KMS-11 (cell line): ENCODE data around the gene CCKAR.

ENCODE experiments used
- H2AFZ ChIP-seq: fragments of 200-600 bp; sonication (generic); 2 replicates; pipeline ENCODE4 v1.6.1; 2016; ENCODE audit warnings: antibody characterized with exemption, mixed run types, low read depth
- H3K27ac ChIP-seq: fragments of 200-600 bp; sonication (generic); 2 replicates; pipeline ENCODE4 v1.6.1; 2016; ENCODE audit warnings: mild to moderate bottlenecking, mixed run types
- H3K27me3 ChIP-seq: fragments of 200-600 bp; sonication (generic); 2 replicates; pipeline ENCODE4 v1.6.1; 2017; ENCODE audit warnings: mild to moderate bottlenecking, low read depth, mixed run types, moderate library complexity; ENCODE audit not compliant: insufficient read depth
- H3K36me3 ChIP-seq: fragments of 200-600 bp; sonication (generic); 2 replicates; pipeline ENCODE4 v1.6.1; 2017; ENCODE audit warnings: mild to moderate bottlenecking, mixed run types; ENCODE audit not compliant: insufficient read depth
- H3K4me1 ChIP-seq: fragments of 200-600 bp; sonication (generic); 2 replicates; pipeline ENCODE4 v1.6.1; 2016; ENCODE audit warnings: mild to moderate bottlenecking, low read depth, mixed run types; ENCODE audit not compliant: poor library complexity, severe bottlenecking
- H3K4me2 ChIP-seq: fragments of 200-600 bp; sonication (generic); 2 replicates; pipeline ENCODE4 v1.7.0; 2016; ENCODE audit warnings: mild to moderate bottlenecking, mixed run types
- H3K4me3 ChIP-seq: fragments of 200-600 bp; sonication (generic); IDR thresholded peaks from 2 replicates; pipeline ENCODE4 v1.6.1; 2017; ENCODE audit warnings: low read depth, low read length, mixed read lengths; ENCODE audit not compliant: insufficient read depth
- H3K79me2 ChIP-seq: fragments of 200-600 bp; sonication (generic); 2 replicates; pipeline ENCODE4 v1.6.1; 2016; ENCODE audit warnings: low read depth, mixed run types; ENCODE audit not compliant: insufficient read depth
- H3K9ac ChIP-seq: fragments of 200-600 bp; sonication (generic); 2 replicates; pipeline ENCODE4 v1.6.1; 2016; ENCODE audit warnings: mild to moderate bottlenecking, mixed run types
- H4K20me1 ChIP-seq: fragments of 200-600 bp; sonication (generic); 2 replicates; pipeline ENCODE4 v1.6.1; 2016; ENCODE audit warnings: mild to moderate bottlenecking, mixed run types; ENCODE audit not compliant: insufficient read depth
- CTCF ChIP-seq: fragments of 200-600 bp; sonication (generic); conservative IDR thresholded peaks from 2 replicates; pipeline ENCODE4 v1.6.1; 2017; ENCODE audit warnings: low read depth, mild to moderate bottlenecking, antibody characterized with exemption, low read length, moderate library complexity, mixed read lengths

Gene CCKAR

GRCh38 chr4:26478330-26478729, 12.0 kb downstream of the CCKAR start:
- no peak for TF ChIP-seq CTCF
- no peaks in the 10 kb centered on the region for H3K36me3 ChIP-seq
- no peak overlapping the region for H2AFZ ChIP-seq
- no peaks in the 10 kb centered on the region for H3K4me1 ChIP-seq
- H3K27me3 ChIP-seq: no peaks in the 10 kb centered on the region
- H3K79me2 ChIP-seq: no peaks in the 10 kb centered on the region
- H3K4me3 ChIP-seq: no peak overlapping the region
- no peak overlapping the region for H3K4me2 ChIP-seq
- no peak overlapping the region for H3K9ac ChIP-seq
- H4K20me1 ChIP-seq: no peaks in the 10 kb centered on the region
- no peak overlapping the region for H3K27ac ChIP-seq

- Histone ChIP-seq H3K27me3 (no peaks in the 10 kb centered on the region), H3K4me2 (no peak overlapping the region), H3K4me1 (no peaks in the 10 kb centered on the region), H3K27ac (no peak overlapping the region), H4K20me1 (no peaks in the 10 kb centered on the region), H2AFZ (no peak overlapping the region), H3K36me3 (no peaks in the 10 kb centered on the region), H3K4me3 (no peak overlapping the region), H3K9ac (no peak overlapping the region), H3K79me2 (no peaks in the 10 kb centered on the region)
- TF ChIP-seq CTCF: no peak
Measured at GRCh38 chr4:26476545-26476944, 13.7 kb downstream of the CCKAR start.

GRCh38 chr4:26475716-26476115, 14.6 kb downstream of the CCKAR start:
- H4K20me1 ChIP-seq: no peaks in the 10 kb centered on the region
- no peak overlapping the region for H2AFZ ChIP-seq
- H3K4me3 ChIP-seq: no peak overlapping the region
- no peaks in the 10 kb centered on the region for H3K79me2 ChIP-seq
- no peak overlapping the region for H3K4me2 ChIP-seq
- no peak for TF ChIP-seq CTCF
- H3K27ac ChIP-seq: no peak overlapping the region
- no peaks in the 10 kb centered on the region for H3K4me1 ChIP-seq
- H3K36me3 ChIP-seq: no peaks in the 10 kb centered on the region
- no peak overlapping the region for H3K9ac ChIP-seq
- H3K27me3 ChIP-seq: no peaks in the 10 kb centered on the region

- H2AFZ ChIP-seq: no peak overlapping the region
- no peaks in the 10 kb centered on the region for H3K36me3 ChIP-seq
- no peak overlapping the region for H3K4me3 ChIP-seq
- no peaks in the 10 kb centered on the region for H3K79me2 ChIP-seq
- H3K4me2 ChIP-seq: no peak overlapping the region
- H3K4me1 ChIP-seq: no peaks in the 10 kb centered on the region
- H3K27me3 ChIP-seq: no peaks in the 10 kb centered on the region
- H4K20me1 ChIP-seq: no peaks in the 10 kb centered on the region
- H3K9ac ChIP-seq: no peak overlapping the region
- no peak for TF ChIP-seq CTCF
- no peak overlapping the region for H3K27ac ChIP-seq
Measured at GRCh38 chr4:26474551-26474950, 15.7 kb downstream of the CCKAR start.

- Histone ChIP-seq H3K79me2 (no peaks in the 10 kb centered on the region), H4K20me1 (no peaks in the 10 kb centered on the region), H2AFZ (no peak overlapping the region), H3K27ac (no peak overlapping the region), H3K9ac (no peak overlapping the region), H3K4me1 (no peaks in the 10 kb centered on the region), H3K36me3 (no peaks in the 10 kb centered on the region), H3K4me3 (no peak overlapping the region), H3K4me2 (no peak overlapping the region), H3K27me3 (no peaks in the 10 kb centered on the region)
- no peak for TF ChIP-seq CTCF
Measured at GRCh38 chr4:26473893-26474292, 16.4 kb downstream of the CCKAR start.
